C4-2B (cell line): ENCODE results near the gene GRM7.

Source experiments
- H3K27ac ChIP-seq: fragments of 450-650 bp; 2 replicates; pipeline ENCODE4 v1.5.1; 2017
- ZFX ChIP-seq: fragments of 450-650 bp; IDR thresholded peaks from 2 replicates; pipeline ENCODE4 v1.6.1; 2017
- TF ChIP-seq, protein P1 (sequence below): fragments of 450-650 bp; conservative IDR thresholded peaks from 2 replicates; pipeline ENCODE4 v1.5.1; 2017; ENCODE audit warnings: mild to moderate bottlenecking

Gene GRM7

DNA sequence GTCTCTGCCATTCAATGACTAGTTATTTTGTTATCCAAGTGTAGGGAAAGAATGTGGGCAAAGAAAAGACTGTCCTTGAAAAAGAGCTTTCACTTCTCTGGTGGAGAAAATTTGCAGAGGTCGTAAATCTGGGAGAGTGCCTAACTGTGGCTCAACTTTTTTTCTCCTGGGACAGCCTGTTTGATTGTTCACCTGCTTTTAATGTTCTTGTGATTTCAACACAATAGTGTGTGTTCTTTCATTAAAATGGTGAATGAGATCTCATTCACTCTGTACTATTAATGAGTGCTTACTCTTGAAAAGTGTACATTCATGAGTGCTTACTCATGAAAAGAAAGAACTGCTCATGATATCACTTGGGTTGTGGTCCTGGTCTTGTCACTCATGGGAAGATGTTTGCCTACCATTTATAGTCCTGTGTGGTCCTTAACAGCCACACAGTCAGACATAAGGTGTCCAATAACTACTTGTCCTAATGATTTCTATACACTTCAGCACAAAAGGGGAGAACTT lies 567.3 kb downstream of the GRM7 start:
- no peak overlapping the region for H3K27ac ChIP-seq
- TF ChIP-seq ZFX, result no peak
- TF ChIP-seq, protein P1, sequence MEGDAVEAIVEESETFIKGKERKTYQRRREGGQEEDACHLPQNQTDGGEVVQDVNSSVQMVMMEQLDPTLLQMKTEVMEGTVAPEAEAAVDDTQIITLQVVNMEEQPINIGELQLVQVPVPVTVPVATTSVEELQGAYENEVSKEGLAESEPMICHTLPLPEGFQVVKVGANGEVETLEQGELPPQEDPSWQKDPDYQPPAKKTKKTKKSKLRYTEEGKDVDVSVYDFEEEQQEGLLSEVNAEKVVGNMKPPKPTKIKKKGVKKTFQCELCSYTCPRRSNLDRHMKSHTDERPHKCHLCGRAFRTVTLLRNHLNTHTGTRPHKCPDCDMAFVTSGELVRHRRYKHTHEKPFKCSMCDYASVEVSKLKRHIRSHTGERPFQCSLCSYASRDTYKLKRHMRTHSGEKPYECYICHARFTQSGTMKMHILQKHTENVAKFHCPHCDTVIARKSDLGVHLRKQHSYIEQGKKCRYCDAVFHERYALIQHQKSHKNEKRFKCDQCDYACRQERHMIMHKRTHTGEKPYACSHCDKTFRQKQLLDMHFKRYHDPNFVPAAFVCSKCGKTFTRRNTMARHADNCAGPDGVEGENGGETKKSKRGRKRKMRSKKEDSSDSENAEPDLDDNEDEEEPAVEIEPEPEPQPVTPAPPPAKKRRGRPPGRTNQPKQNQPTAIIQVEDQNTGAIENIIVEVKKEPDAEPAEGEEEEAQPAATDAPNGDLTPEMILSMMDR, result no peak

DNA sequence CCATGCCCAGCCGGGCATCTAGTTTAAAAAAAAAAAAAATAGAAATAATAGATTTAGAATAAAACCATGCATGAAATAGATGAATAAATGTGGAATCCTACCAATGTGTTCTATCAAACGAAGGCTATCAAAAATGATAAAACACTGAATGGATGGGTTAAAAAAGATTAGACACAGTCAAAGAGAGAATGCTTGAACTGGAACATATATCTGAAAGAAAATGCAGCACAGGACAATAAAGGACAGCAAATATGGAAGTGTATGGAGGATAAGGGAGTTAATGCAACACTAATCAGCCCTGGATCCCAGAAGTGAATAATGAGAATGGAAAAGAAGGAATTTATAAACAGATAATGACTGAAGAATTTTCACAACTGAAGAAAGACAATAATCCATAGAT lies 571.7 kb downstream of the GRM7 start:
- TF ChIP-seq, protein P1, result no peak
- TF ChIP-seq ZFX, result no peak
- peak overlapping the region; percentile 15; the same call in 1 of the 2 replicates for H3K27ac ChIP-seq

DNA sequence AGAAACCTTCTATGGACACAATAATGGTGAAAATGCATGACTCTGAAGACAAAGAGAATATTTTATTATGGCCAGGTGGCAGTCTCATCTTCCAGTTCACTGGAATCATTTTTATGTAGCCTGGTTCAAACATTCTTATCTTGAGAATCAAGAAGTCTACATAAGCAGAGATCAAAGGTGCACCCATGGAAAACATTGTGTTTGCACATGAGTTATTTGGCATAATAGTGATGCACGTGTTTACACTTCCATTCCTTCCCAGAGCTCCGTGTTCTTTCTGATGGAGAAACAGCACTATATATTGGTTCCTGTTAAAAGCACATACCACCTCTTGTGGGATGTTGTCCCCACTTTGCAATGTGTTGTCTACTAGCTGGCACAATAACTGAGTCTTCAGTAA lies 572.2 kb downstream of the GRM7 start:
- H3K27ac ChIP-seq, result no peak overlapping the region; the same call in 1 of the 2 replicates
- TF ChIP-seq, protein P1, result peak; percentile 12
- no peak for TF ChIP-seq ZFX

DNA sequence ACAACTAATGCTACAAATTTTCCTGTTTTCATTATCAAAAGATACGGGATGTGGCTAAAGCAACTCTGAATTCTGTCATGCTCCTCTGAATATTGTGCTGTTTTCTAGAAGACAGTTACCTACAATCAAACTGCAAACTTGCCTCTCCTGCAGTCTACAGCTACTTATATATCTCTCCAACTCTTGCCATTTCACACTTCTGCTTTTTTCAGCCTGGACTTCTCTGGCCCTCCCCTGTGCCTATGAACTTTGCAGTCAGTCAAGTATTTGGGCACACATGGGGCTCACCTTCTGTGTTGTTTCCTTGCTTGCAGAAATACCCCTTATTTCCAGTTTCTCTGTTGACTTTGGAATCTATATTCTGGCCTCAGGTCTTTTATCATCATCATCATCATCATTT lies 575.6 kb downstream of the GRM7 start:
- no peak overlapping the region for H3K27ac ChIP-seq
- TF ChIP-seq, protein P1, result no peak
- TF ChIP-seq ZFX, result no peak

DNA sequence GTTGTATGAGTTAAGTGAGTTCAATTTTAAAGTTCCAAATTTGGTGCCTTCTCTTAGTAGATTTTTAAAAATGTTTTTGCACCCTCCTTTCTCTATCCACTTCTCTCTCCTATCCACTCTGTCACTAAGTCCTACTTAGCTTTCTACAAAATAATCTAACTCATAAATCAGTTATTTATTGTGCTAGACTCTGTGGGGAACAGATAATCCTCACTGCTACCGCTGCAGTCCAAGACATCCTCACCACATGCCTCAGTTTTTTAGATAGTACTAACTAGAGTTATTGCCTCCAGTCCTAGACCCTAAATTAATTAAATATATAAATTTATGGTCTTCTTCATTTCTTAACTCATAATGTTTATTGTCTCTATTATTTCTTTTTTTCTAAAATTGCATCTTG lies 576.3 kb downstream of the GRM7 start:
- TF ChIP-seq ZFX, result no peak
- TF ChIP-seq, protein P1, result no peak

DNA sequence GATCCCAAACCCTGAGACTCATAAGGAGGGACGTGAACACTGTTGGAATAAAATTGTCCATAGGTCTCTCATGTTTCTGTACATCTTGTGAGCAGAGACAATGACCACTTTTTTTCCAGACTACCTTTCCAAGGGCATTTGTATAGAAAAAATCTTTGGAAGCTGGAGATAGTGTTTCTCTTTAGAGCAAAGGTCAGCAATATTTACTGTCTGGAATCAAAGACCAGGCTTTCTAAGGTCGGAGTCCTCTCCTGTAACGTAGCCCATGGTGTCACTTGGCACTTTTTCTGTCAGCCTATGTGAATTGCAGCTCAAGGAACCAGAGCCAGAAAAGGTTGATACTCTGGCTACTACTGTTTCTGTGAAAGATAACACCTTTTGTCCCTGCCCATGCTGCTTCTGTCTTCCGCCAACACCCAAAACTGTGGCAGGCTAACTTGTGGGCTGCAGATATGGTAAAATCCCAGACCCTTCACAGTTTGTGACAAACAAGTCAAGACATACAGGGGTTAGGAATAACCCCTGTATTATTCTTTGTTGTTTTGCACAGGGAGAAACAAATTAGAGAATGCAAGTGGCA lies 578.3 kb downstream of the GRM7 start:
- no peak for TF ChIP-seq ZFX
- TF ChIP-seq, protein P1, result no peak
- H3K27ac ChIP-seq, result no peak overlapping the region

More for the DNA sequence above, 576.3 kb downstream of the GRM7 start:
- H3K27ac ChIP-seq, result no peak overlapping the region

DNA sequence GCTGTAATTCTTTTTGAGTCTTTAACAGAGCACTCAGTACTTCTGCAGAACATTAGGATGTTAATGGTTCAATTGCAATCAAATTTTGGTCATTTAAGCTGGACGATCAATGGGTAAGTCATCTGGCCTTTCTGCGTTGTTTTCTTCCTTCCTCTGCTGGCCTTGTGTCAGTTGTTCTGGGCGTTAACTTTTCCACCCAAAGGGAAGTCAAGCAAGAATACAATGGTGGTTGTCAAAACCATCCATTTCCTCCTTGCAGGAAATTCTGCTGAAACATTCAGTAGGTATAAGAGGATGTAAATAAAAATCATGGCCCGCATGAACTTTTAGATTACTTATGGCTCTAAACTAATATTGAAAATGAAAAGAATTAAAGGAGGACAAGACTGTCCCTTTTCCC lies 584.0 kb downstream of the GRM7 start:
- TF ChIP-seq, protein P1, result no peak
- no peak for TF ChIP-seq ZFX
- no peak overlapping the region for H3K27ac ChIP-seq
